IPS DF 19.7 (cell line): ENCODE results near the gene TECPR2.

Experiments
- DNase-seq: peaks from one replicate; pipeline ENCODE4 v3.0.0-alpha.2; 2013; ENCODE audit warnings: low read depth, low spot score

Gene TECPR2

DNA sequence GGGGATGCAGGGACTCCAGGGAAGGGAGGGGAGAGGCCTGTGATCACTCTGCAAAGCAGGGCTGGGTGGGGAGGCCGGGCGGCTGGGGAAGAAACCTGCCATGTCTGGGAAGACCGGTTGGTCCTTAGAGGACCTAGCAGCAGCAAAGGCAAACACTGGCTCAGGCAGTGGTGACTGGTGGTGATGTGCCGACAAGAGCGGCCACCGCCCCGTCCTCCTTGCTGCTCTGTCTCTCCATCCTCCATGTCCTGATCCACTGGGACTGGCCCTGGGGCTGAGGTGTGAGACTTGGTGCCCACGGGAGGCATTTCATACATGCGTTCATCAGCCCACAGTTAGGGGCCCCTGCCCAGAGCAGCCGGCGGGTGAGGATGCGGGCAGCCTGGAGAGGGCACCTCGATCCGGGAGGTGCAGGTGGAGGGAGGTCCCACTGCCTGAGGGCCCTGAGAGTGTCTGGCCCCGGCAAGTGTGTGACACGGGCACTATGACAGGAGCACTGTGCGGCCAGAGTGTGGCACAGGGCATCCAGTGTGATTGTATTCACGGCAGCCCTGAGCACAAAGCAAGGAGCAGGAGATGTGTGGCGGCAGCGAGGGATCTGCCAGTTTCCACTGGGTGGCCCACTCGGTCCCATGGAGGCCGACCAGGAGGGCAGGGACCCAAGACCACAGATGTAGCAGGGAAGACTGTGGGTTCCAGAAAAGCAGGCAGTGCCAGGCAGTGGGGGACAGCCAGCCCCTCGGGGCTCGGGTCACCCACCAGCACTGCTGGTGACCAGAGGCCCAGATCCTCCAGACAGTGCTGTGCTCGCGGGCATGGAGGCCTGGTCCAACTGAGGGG lies 133.0 kb downstream of the TECPR2 start:
- no peak for DNase-seq

DNA sequence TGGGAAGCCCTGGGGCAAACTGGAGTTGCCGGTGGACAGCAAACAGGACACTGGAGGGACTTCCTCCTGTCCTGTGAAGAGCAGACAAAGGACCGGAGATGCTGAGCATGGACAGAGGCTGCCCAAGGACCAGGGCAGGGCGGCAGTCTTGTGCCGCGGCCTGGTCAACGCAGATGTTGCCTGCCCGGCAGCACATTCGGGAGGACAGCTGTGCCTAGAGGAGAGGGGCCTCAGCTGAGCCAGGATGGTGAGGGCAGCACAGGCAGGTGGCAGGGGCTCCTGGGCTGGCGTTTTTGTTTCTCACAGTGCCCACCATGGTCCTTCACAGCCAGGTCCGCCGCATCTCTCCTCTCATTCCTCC lies 133.6 kb downstream of the TECPR2 start:
- DNase-seq, result no peak

DNA sequence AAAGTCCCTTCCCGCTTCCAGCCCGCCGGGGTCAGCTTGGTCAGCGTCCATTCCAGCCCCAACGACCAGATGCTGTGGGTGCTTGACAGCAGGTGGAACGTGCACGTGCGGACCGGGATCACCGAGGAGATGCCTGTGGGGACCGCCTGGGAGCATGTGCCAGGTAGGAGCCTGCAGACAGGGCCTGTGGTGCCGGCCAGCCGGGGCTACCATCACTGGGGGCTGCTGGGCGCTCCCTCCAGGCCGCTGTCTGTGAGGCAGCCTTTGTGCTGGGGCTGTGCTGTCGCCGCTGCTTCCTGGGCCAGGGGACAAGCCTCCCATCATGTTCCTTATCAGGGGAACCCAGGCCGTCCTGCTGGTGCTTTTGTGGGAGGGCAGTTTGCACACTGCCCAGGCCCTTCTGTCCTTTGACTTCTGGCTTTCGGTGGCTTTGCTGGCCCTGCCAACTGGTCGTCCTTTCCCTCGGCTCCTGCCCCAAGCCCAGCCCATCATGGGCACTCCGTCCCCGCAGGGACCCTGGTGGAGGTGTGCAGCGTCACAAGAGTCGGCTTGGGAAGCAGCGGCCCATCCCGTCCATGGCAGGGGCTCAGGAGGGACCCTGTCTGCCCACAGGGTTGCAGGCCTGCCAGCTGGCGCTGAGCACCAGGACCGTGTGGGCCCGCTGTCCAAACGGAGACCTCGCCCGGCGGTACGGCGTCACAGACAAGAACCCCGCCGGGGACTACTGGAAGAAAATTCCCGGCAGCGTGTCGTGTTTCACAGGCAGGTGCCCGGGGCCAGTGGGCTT lies 134.4 kb downstream of the TECPR2 start:
- no peak for DNase-seq

DNA sequence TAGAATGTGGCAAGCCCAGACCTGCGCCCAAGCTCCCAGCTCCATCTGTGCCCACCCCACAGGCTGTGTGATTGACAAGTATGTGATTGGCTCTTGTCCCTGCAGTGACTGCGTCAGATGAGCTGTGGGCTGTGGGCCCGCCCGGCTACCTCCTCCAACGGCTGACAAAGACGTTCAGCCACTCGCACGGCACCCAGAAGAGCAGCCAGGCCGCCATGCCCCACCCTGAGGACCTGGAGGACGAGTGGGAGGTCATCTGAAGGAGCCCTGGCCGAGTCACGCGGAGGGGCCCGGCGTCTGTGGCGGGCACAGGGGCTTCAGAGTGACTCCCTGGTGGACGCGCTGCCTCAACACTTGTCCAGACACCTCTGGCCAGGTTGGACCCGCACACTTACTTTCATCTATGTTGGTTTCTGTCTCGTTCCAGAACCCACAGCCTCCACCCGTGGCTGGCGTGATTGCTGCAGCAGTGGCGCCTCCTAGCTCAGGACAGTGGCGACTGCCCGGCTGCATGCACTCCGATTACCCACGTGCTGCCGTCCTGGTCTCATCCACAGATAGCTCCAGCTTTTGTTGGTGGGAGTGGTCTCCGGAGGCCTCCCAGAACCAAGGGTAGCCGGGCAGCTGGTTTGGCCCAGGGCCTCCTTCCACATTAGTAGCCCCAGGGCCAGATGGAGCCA lies 135.4 kb downstream of the TECPR2 start:
- no peak for DNase-seq

DNA sequence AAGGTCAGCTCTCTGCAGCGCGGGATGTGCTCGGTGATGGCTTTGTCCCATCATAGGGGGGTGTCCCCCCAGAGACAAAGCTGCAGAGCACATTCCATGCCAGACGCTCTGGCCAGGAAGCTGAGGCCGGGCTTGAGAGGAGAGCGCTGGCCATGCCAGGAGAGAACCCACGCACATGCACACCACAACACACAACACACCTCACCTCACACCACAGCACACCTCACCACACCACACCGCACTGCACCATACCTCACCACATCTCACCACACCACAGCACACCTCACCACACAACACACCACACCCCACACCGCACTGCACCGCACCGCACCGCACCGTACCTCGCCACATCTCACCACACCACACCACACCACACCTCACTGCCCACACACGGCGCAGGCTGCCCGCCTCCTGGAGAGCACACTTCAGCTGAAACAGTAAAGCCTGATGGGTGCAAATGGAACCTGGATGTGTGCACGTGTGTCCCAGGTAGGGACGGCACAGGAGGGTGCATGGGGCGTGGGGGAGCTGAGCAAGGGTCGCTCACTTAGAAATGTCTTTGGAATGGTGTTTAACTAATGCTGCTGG lies 136.0 kb downstream of the TECPR2 start:
- DNase-seq, result no peak

DNA sequence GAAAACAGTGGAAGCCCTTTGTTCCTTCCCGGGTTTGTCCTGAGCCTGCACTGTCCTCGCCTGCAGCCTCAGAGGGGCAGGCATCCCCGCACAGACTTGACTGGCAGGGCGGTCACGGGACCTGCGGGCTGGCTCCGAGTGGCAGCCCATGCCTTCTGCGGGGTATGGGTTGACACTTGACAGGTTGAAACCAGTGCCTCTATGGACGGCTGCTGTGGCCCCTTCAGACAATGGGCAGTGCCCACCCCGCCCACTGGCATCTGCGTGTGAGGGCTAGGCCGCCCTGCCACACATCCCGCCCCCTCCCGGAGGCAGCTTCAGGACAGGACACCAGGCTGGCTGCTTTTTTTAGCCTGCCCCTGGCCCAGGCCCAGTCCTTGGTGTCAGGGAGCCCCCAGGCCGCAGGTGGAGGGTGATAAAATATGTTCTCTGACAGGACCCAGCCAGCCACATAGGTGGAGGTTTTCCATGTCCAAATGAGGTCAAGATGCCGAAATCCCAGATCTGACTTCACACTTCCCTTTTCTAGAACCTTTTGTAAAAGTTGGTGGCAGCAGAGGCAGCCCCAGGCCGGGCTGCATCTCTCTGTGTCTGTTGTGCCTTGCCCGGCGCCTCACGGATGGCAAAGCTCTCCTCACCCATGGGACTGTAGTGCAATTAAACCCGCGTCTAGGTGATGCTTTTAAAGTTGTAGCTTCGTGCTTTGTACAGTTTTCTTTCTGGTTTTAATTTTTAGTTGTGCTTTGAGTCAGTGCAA lies 136.8 kb downstream of the TECPR2 start:
- DNase-seq, result no peak

DNA sequence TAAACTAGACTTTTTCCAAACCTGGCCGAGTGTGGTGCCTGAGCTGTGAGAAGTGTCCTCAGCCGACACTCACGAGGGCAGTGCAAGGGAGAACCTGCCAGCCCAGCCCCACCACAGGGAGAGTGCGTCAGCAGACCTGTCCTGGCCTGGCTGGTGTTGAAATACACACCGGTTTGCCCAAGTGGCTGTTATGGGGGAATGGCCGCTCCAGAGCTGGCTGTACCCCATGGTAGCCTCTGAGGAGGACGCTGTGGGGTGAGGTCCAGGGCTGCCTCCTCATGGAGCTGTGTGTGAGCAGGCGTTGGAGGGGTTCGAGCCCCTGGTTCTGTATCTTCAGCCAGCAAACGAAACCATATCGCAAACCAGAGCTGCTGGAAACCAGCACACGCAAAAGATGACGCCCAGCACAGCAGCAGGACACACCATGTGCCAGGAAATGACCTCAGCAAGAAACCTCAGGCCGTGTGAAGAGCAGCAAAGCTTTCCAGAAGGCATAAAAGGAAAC lies 137.5 kb downstream of the TECPR2 start:
- DNase-seq, result no peak

DNA sequence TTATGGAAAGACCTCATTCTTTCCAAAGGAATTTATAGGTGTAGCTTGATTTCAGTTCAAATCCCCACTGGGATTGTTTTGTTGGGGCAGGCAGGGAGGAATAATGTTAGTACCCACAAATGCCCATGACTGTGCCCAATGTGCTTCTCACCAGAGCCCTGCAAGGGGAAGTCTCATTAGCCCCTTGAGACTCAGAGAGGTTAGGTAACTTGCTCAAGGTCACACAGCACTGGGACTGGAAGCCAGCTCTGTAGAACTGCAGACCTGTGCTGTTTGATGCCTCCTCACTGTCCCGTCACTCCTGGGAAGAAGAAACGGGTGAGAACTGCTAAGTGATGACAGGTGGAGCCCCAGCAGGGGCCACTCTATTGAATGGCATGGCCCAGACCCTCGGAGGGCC lies 138.0 kb downstream of the TECPR2 start:
- DNase-seq, result no peak

DNA sequence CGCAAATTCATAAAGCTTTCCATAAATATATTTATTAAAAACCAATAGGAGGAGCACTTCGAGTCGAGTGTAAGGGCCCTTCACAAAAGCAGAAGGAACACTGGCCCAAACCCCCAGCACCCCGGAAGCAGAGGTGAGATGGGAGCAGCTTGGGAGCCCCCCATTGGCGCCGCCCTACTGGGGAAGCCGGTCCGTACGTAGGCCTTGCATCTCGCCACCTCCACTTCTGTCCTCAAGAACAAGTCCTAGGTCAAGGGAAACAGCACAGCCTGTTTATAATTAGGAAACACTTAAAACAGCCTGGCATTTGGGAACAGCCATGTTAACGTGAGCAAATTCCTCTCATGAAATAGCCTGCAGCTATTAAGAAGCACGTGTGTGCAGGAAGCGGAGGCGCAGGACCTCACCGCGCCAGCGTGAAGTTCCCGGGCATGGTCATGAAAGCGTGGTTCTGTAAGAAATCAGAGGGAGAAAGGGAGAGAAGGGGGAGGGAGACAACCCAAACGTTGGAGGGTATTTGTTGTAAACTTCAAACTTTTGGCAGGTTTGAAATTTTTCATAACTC lies 139.1 kb downstream of the TECPR2 start:
- DNase-seq, result no peak

DNA sequence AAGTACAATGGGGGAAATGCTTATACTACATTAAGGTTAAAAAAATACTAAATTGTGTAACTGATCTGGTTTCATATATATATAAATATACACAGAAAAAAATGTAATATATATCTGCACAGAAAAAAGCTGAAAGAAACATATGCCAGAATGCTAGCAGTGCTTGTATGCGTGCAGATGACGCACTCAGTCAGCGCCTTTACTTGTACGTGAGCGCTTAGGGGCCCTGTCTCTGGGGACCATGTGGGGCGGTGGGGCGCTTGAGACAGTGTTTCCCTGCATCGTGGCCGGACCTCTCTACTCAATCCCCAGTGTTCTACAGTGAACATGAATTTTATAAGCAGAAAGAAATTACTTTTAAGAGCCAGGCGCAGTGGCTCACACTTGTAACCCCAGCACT lies 139.8 kb downstream of the TECPR2 start:
- DNase-seq, result no peak

DNA sequence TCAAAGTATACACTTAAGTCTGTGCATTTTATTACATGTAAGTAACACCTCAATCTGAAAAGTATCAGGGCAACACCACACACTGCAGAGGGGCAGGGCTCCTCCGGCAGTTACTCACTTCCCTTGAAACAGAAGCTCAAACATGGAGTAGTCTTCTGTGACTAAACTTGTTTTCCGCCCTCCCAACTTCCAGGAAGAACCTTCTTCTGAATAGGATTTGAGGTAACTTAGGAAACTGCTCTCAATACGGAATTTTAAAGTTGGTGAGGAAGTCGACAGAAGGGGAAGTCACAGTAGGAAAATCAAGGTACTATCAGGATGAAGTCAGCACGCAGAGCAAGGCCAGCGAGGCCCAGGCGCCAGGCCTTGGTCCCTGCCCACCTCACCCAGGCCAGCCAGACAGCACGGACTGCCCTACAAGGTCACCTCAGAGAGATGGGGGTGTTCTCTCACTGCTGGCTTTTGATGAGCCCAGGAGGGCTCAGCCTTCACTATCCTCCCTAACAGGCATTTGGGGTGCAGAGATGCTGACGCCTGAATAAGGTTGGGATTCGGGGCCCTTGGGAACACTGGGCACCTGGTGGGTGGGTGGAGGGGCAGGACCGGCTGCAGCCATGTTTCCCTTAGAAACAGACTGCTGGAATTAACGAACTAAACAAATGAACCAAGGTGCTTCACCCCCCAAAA lies 141.0 kb downstream of the TECPR2 start:
- DNase-seq, result no peak

DNA sequence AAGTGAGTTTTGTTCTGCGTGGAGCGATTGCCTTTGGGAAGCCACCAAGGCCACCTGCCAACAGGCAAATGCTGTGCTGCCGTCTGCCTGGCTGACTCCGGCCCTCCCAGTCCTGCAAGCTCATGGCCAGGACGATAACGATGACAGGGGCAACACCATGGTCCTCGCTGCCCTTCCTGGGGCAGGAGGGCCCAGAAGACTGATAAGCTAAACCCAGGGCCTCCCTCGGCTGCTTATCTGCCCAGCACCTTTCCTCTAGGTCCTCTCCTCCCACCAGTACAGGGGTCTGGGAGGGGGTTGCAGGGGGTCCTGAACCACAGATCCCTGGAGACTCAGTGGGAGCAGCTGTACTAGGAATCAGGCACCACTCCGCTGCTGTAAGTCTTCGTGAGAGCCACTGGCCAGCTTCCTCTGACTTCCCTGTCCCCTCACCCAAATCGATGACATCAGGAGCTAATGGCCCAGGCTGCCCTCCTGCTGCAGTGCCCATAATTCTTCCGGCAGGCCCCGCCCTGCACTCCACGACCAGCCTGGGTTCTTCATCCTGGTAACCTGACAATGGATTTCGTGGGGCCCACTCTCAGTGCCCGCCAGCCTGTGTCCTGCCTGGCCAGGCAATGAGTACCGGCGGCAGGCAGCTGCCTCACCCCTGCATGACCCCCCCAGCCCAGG lies 141.7 kb downstream of the TECPR2 start:
- no peak for DNase-seq

DNA sequence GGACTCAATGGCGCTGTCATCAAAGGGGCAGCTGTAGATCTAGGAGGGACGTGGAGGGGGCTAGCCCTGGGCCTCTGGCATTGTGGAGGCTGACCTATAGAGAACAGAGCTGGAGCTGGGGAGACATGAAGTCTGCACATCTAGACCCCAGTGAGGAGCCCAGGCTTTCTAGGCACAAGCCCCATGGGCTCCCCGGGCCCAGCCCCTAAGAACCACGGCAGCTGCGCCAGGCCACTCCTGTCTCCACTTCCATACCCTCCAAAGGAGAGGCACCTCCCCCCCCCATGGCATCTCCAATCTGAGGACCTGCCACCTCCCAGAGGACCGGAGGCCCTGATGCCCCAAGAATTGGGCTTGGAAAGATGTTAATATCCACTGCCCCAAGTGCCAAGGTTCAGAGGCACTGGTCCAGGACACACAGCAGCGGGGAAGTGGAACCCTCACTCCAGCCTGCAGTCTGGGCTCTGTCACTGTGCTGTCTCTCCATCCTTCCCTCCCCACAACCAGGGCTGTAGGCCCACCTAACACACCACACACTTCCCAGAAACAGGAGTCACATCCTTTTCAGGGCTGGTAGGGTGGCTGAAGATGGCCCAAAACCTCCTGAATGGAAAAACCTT lies 142.4 kb downstream of the TECPR2 start:
- no peak for DNase-seq

DNA sequence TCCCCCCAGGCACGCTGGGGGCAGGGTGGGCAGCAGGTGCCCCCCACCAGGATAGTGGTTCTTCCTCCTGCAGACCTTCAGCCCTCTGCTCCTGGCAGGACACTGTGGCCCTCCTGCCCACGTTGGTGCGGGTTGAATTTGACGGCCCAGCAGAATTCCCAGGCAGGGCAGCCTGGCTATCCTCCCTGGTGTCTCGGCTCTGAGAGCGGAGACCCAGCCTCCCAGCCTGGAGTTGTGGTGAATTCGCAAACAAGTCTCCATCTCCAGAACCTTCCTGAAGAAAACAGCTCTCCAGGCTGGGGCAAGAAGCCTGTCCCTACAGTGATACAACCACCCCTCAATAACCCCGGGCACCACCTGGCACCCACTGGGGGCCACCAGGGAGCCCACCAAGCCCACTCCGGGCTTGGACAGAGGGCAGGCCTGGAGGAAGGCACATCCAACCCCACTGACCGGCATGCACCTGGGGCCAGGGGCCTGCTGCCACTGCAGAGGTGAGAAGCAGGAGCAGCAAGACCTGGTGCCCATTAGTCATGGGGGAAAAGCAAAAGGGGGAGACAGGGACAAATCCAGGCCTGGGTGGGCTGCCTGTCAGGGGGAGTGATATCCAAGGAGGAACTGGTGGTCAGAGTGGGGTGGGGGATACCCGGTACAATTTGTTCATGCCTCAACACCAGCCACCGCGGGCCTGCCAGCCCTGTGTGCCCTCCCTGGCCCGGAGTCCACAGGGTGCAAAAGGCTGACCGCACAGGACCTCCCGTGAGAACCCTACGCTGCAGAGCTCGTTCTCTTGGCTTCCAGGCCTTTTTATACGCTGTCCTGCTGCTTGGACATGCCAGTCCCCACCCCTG lies 143.3 kb downstream of the TECPR2 start:
- no peak for DNase-seq

DNA sequence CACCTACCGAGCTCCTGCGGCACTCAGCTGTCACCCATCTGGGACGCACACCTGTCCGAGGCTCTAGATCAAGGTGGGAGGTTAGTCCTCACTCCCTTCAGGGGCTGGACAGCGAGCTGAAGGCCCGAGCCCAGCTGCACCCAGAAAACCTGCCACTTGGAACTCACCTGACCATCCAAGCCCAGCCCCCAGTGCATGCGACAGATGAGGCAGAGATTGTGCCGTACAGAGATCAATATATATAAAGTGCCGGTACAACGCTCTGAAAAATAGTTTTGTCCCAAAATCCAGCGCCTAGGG lies 143.8 kb downstream of the TECPR2 start:
- no peak for DNase-seq

DNA sequence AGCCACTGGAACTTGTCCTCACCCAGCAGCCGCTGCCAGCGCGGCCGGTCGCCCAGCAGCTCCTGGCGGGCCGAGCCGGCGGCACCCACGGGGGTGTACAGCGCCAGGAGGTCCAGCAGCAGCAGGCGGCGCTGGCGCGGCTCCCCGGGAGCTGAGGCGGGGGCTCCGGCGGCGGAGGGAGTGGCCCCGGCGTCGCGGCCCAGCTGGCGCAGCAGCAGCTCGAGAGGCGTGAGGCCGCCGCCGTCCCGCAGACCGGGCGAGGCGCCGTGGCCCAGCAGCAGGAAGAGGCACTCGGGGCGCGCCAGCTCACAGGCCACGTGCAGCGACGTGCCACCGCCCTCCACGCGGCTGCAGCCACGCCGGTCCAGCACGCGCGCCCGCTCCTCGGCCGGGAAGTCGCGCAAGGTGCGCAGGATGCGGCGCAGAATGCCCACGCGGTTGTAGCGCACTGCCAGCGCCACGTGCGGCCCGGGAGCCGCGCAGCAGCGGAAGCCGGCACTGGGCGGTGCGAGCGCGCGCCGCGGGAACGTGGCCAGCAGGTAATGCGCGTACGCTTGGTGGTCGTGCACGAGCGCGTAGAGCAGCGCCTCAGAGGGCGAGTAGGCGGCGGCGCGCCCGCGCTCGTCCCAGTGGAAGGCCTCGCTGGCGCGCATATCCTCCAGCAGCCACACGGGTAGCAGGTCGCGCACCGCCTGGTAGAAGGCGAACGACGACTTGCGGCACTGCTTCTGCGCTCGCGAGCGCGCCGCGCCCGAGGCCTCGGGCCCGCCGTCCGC lies 144.5 kb downstream of the TECPR2 start:
- no peak for DNase-seq

DNA sequence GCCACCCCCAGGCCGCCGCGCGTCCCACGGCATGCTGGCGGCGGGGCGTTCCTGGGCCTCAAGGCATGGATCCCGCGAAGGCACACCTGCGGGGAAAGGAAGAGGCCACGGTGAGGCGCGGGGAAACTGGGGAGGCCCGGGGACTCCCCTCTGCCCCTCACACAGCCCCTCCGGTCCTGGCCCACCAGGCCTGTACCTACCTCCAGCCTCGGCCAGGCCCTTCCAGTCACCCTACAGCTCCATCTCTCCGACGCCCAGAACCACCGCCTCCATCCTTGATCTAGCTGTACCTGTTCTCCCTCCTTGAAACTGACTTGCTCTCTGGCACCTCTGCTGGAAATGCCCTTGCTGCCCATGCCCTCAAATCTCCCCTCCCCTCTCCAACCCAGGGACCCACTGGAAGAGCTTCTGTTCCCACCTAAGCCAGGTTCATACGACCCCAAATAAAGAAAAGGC lies 145.1 kb downstream of the TECPR2 start:
- DNase-seq, result no peak

DNA sequence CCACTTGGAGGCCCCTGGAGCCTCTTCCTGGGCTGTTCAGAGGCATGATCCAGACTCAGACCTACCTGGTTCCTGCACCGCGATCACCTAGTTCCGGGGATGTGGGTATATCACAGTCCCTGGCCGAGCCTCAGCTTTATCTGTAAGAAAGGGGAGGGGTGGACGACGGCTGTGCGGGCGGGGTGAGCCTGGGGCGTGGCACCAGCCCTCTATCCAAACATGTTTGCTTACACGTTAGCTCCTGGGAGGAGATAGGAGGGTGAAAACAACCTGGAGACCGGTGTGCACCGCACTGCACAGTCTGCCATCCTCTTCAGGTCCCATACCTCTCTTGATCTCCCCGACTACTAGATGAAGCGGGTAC lies 145.7 kb downstream of the TECPR2 start:
- no peak for DNase-seq
